ENCODE measurements around the gene SUSD2.
"Not testable (repeated sequence)": the region's sequence is repeated elsewhere in the genome, so short reads cannot be mapped to it uniquely, and the experiment has no call there.

The SUSD2 gene

GRCh38 chr22:24190159-24190540 is 8.9 kb downstream of the SUSD2 start:
- DNase-seq, result no peak

- DNase-seq, result no peak
Observed at GRCh38 chr22:24190596-24191208, 9.4 kb downstream of the SUSD2 start.

GRCh38 chr22:24191381-24191841 is 10.1 kb downstream of the SUSD2 start:
- DNase-seq, result no peak

- no peak for DNase-seq
Observed at GRCh38 chr22:24191893-24192292, 10.6 kb downstream of the SUSD2 start.

- DNase-seq, result no peak
Observed at GRCh38 chr22:24198682-24199052, 17.4 kb downstream of the SUSD2 start.

GRCh38 chr22:24200619-24201212 is 19.4 kb downstream of the SUSD2 start:
- DNase-seq, result no peak

- no peak for DNase-seq
Observed at GRCh38 chr22:24201681-24202614, 20.7 kb downstream of the SUSD2 start.

- DNase-seq, result not testable (repeated sequence)
Observed at GRCh38 chr22:24203856-24204255, 22.6 kb downstream of the SUSD2 start.

GRCh38 chr22:24205438-24206195 is 24.3 kb downstream of the SUSD2 start:
- no peak for DNase-seq

GRCh38 chr22:24206460-24207263 is 25.4 kb downstream of the SUSD2 start:
- not testable (repeated sequence) for DNase-seq

- DNase-seq, result no peak
Observed at GRCh38 chr22:24207264-24208011, 26.2 kb downstream of the SUSD2 start.

- DNase-seq, result no peak
Observed at GRCh38 chr22:24208012-24208749, 26.9 kb downstream of the SUSD2 start.

GRCh38 chr22:24209016-24209415 is 27.7 kb downstream of the SUSD2 start:
- no peak for DNase-seq

GRCh38 chr22:24209687-24210086 is 28.4 kb downstream of the SUSD2 start:
- DNase-seq, result no peak

- not testable (repeated sequence) for DNase-seq
Observed at GRCh38 chr22:24210409-24210808, 29.1 kb downstream of the SUSD2 start.

- DNase-seq, result not testable (repeated sequence)
Observed at GRCh38 chr22:24211716-24212115, 30.4 kb downstream of the SUSD2 start.

- DNase-seq, result not testable (repeated sequence)
Observed at GRCh38 chr22:24213111-24213510, 31.8 kb downstream of the SUSD2 start.

- no peak for DNase-seq
Observed at GRCh38 chr22:24214467-24215285, 33.4 kb downstream of the SUSD2 start.

- no peak for DNase-seq
Observed at GRCh38 chr22:24216541-24217209, 35.4 kb downstream of the SUSD2 start.
